HepG2 (cell line): ENCODE measurements around the gene GABBR2. TPM values are rescaled to one million over a fixed set of nuclear protein-coding genes. Genes with fewer than 3 reads are reported as not detected.

Experiments used
- ATAC-seq: fragments of 200-7000 bp; cut with Tn5 transposase; 3 replicates; pipeline ENCODE4 v1.9.1; 2020; ENCODE audit warnings: mild to moderate bottlenecking, moderate library complexity
- BruUV-seq: library from RNA; stranded (reverse); fragments of 400-500 nt; replicated peaks from 2 replicates; lab custom pipeline; 2021; lab: Mats Ljungman, UMichigan
- CTCF ChIA-PET: fragments of 300-600 bp; formaldehyde crosslinking; extraction: SDS; loops from one replicate; lab custom pipeline; 2021; ENCODE audit warnings: low total read pairs, inconsistent platforms, low intra/inter-chr PET ratio; lab: Yijun Ruan, JAX
- POLR2A ChIA-PET: fragments of 350-600 bp; sonication (Branson Sonifier 250); formaldehyde crosslinking; loops from one replicate; lab custom pipeline; 2020; ENCODE audit warnings: antibody characterized with exemption, inconsistent platforms; lab: Yijun Ruan, JAX
- DNase-seq: peaks from one replicate; pipeline ENCODE4 v3.0.0-alpha.2; 2015; ENCODE audit warnings: low spot score
- FAIRE-seq: peaks from 3 replicates; lab custom pipeline; 2011; peaks lifted over from hg19 to GRCh38; lab: Jason Lieb, UNC
- H2AFZ ChIP-seq: one replicate; pipeline ENCODE4 v1.6.1; 2011; ENCODE audit warnings: low read length, inconsistent platforms
- H3K27ac ChIP-seq: fragments of 300-600 bp; 3 replicates; pipeline ENCODE4 v1.8.0; 2011; ENCODE audit warnings: mixed run types, mild to moderate bottlenecking, mixed read lengths, low read length, inconsistent platforms; ENCODE audit not compliant: insufficient read depth; ENCODE audit errors: extremely low read length
- H3K27me3 ChIP-seq, 2 experiments: fragments of 200-600 bp in 1 of 2; 2 replicates in 1 of 2; 3 replicates in 1 of 2; pipeline versions ENCODE4 v1.6.0 to v1.8.0; 2011; ENCODE audit warnings: low read length in 2 of 2, mild to moderate bottlenecking in 2 of 2, moderate library complexity in 2 of 2, inconsistent platforms in 1 of 2; ENCODE audit not compliant: insufficient read depth in 2 of 2, control insufficient read depth in 1 of 2
- H3K36me3 ChIP-seq, 2 experiments: fragments of 200-600 bp in 1 of 2; replicated peaks in 1 of 2; 2 replicates in 1 of 2; 3 replicates in 1 of 2; pipeline versions ENCODE4 v1.5.1 to v1.8.0; 2011; ENCODE audit warnings: low read length in 2 of 2, inconsistent platforms in 1 of 2; ENCODE audit not compliant: insufficient read depth in 2 of 2, control insufficient read depth in 1 of 2
- H3K4me1 ChIP-seq: 2 replicates; pipeline ENCODE4 v1.5.1; 2012; ENCODE audit warnings: low read length, inconsistent platforms; ENCODE audit not compliant: insufficient read depth
- H3K4me2 ChIP-seq: 2 replicates; pipeline ENCODE4 v1.6.0; 2011; ENCODE audit warnings: low read depth, low read length, inconsistent platforms
- H3K4me3 ChIP-seq, 3 experiments: fragments of 200-600 bp in 1 of 3; sonication (generic), shearing (Covaris generic) in 1 of 3; replicated peaks in 1 of 3; 2 replicates each; pipeline ENCODE4 v1.5.1; 2011 to 2016; ENCODE audit warnings: low read length in 3 of 3, inconsistent platforms in 2 of 3, low read depth in 2 of 3, mild to moderate bottlenecking in 2 of 3, control low read depth in 1 of 3, mixed read lengths in 1 of 3; ENCODE audit not compliant: insufficient read depth in 1 of 3
- H3K79me2 ChIP-seq: one replicate; pipeline ENCODE4 v1.6.1; 2011; ENCODE audit warnings: low read length, inconsistent platforms; ENCODE audit not compliant: insufficient read depth
- H3K9ac ChIP-seq: 2 replicates; pipeline ENCODE4 v1.6.0; 2011; ENCODE audit warnings: mild to moderate bottlenecking, low read depth, low read length, inconsistent platforms; ENCODE audit not compliant: insufficient read depth
- H3K9me3 ChIP-seq: 2 replicates; pipeline ENCODE4 v1.5.1; 2012; ENCODE audit warnings: mild to moderate bottlenecking, low read length
- H4K20me1 ChIP-seq: 2 replicates; pipeline ENCODE4 v1.6.0; 2011; ENCODE audit warnings: inconsistent platforms, mild to moderate bottlenecking, low read length, moderate library complexity; ENCODE audit not compliant: insufficient read depth
- ATF1 ChIP-seq: IDR thresholded peaks from 2 replicates; pipeline ENCODE4 v1.6.1; 2016; ENCODE audit warnings: mild to moderate bottlenecking, control low read depth
- PLRG1 ChIP-seq: fragments of 450-650 bp; conservative IDR thresholded peaks from 2 replicates; pipeline ENCODE4 v1.6.1; 2016
- PRPF4 ChIP-seq: fragments of 200-400 bp; formaldehyde crosslinking; IDR thresholded peaks from 2 replicates; pipeline ENCODE4 v1.6.1; 2016; ENCODE audit warnings: low read length, low read depth; ENCODE audit not compliant: poor library complexity, severe bottlenecking
- STAT5B ChIP-seq: sonication (generic); formaldehyde crosslinking; IDR thresholded peaks from 2 replicates; pipeline ENCODE4 v1.4.0; 2020; ENCODE audit warnings: missing genetic modification reagents
- TBX2 ChIP-seq: sonication (generic); formaldehyde crosslinking; IDR thresholded peaks from 2 replicates; pipeline ENCODE4 v1.5.0; 2020; ENCODE audit warnings: missing genetic modification reagents, mild to moderate bottlenecking, borderline replicate concordance
- TOPORS ChIP-seq: sonication (generic); formaldehyde crosslinking; IDR thresholded peaks from 2 replicates; pipeline ENCODE4 v1.8.0; 2023; ENCODE audit warnings: mild to moderate bottlenecking, missing genetic modification reagents
- ZFP37 ChIP-seq: sonication (generic); formaldehyde crosslinking; IDR thresholded peaks from 2 replicates; pipeline ENCODE4 v1.4.0; 2020; ENCODE audit warnings: missing genetic modification reagents, borderline replicate concordance
- ZNF383 ChIP-seq: sonication (generic); formaldehyde crosslinking; IDR thresholded peaks from 2 replicates; pipeline ENCODE4 v1.4.0; 2020; ENCODE audit warnings: missing genetic modification reagents, mild to moderate bottlenecking, borderline replicate concordance
- WGBS: methylation state at CpG from one replicate; pipeline ENCODE4 v1.1.6; 2017; ENCODE audit warnings: low lambda C conversion rate; 5-methylcytosine and 5-hydroxymethylcytosine counted together
- in situ Hi-C: cut with HindIII; loops from 2 replicates; pipeline ENCODE4 v1.10.0; 2017; ENCODE audit warnings: low pct_unique_long_range_greater_than_20kb; ENCODE audit not compliant: extremely low pct_ligation_motif_present
- intact Hi-C: fragments of 100-400 bp; cut with micrococcal nuclease; formaldehyde crosslinking; loops from one replicate; pipeline ENCODE4 v1.10.0; 2022; ENCODE audit not compliant: unreplicated experiment
- polyA plus RNA-seq, 8 experiments: library from polyadenylated mRNA; depleted of rRNA in 3 of 8; stranded (reverse) in 7 of 8; unstranded in 1 of 8; fragments of >200 nt; fragmentation: Illumina TruSeq in 4 of 8; extraction: Trizol in 4 of 8; gene quantifications; 2 replicates each; pipeline versions ENCODE4 v1.2.1 to v1.2.3, GENCODE V29; 2011 to 2016; ENCODE audit warnings: low read depth in 4 of 8, missing spikeins in 1 of 8, mixed read lengths in 1 of 8; ENCODE audit not compliant: insufficient read depth in 1 of 8
- total RNA-seq, 5 experiments: library from RNA; depleted of rRNA; stranded (reverse); fragments of >200 nt; fragmentation: Illumina TruSeq; extraction: Trizol; gene quantifications; 2 replicates each; pipeline ENCODE4 v1.2.3, GENCODE V29; 2016; ENCODE audit warnings: low read depth in 1 of 5
- TF ChIP-seq, protein P1 (sequence below): IDR thresholded peaks from 2 replicates; pipeline ENCODE4 v1.6.1; 2016
- TF ChIP-seq, protein P2 (sequence below): fragments of 450-650 bp; IDR thresholded peaks from 2 replicates; pipeline ENCODE4 v1.6.1; 2017
- TF ChIP-seq, protein P3 (sequence below): sonication (generic); formaldehyde crosslinking; IDR thresholded peaks from 2 replicates; pipeline ENCODE4 v1.4.0; 2020; ENCODE audit warnings: missing genetic modification reagents, mild to moderate bottlenecking, borderline replicate concordance

The GABBR2 gene
- total and polyA plus RNA-seq, 2 of the 13 experiments (the other 11 are each of a cell fraction or from before 2014, with no cell fraction given): 0.02 TPM; not detected in 1

DNA sequence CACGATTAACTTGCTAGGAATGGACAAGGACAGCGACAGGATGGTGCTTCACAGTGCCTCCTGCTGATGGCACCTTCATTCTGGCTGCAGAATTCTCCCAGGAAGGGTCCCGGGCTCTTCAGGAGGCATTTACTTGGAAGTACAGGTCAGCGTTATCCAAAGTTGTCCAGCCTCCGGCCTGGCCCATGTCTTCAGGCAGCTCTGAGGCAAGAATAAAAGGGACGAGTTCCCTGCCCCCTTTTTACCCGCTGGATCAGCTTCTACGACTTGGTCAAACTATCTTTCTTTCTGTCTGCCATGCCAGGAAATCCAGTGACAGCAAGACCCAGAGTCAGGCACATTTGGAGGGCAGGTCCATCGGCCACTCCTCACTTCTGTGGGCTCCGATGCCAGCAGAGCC lies 23.4 kb upstream of the GABBR2 start:
- Histone ChIP-seq H2AFZ (no peak overlapping the region), H3K4me3 (no peak overlapping the region), H3K79me2 (no peaks in the 10 kb centered on the region)
- TF ChIP-seq, protein P1, sequence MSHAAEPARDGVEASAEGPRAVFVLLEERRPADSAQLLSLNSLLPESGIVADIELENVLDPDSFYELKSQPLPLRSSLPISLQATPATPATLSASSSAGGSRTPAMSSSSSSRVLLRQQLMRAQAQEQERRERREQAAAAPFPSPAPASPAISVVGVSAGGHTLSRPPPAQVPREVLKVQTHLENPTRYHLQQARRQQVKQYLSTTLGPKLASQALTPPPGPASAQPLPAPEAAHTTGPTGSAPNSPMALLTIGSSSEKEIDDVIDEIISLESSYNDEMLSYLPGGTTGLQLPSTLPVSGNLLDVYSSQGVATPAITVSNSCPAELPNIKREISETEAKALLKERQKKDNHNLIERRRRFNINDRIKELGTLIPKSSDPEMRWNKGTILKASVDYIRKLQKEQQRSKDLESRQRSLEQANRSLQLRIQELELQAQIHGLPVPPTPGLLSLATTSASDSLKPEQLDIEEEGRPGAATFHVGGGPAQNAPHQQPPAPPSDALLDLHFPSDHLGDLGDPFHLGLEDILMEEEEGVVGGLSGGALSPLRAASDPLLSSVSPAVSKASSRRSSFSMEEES (CRISPR knock-in tag): no peak
- TF ChIP-seq PLRG1: no peak
- no peak for TF ChIP-seq ATF1
- no peak for TF ChIP-seq TOPORS (CRISPR knock-in tag)
- TF ChIP-seq, protein P2, sequence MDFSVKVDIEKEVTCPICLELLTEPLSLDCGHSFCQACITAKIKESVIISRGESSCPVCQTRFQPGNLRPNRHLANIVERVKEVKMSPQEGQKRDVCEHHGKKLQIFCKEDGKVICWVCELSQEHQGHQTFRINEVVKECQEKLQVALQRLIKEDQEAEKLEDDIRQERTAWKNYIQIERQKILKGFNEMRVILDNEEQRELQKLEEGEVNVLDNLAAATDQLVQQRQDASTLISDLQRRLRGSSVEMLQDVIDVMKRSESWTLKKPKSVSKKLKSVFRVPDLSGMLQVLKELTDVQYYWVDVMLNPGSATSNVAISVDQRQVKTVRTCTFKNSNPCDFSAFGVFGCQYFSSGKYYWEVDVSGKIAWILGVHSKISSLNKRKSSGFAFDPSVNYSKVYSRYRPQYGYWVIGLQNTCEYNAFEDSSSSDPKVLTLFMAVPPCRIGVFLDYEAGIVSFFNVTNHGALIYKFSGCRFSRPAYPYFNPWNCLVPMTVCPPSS: no peak
- no peak for TF ChIP-seq STAT5B (CRISPR knock-in tag)
- no peak for TF ChIP-seq TBX2 (CRISPR knock-in tag)
- TF ChIP-seq, protein P3, sequence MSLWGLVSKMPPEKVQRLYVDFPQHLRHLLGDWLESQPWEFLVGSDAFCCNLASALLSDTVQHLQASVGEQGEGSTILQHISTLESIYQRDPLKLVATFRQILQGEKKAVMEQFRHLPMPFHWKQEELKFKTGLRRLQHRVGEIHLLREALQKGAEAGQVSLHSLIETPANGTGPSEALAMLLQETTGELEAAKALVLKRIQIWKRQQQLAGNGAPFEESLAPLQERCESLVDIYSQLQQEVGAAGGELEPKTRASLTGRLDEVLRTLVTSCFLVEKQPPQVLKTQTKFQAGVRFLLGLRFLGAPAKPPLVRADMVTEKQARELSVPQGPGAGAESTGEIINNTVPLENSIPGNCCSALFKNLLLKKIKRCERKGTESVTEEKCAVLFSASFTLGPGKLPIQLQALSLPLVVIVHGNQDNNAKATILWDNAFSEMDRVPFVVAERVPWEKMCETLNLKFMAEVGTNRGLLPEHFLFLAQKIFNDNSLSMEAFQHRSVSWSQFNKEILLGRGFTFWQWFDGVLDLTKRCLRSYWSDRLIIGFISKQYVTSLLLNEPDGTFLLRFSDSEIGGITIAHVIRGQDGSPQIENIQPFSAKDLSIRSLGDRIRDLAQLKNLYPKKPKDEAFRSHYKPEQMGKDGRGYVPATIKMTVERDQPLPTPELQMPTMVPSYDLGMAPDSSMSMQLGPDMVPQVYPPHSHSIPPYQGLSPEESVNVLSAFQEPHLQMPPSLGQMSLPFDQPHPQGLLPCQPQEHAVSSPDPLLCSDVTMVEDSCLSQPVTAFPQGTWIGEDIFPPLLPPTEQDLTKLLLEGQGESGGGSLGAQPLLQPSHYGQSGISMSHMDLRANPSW (CRISPR knock-in tag): no peak
- TF ChIP-seq PRPF4: no peak
- no peak for TF ChIP-seq ZFP37
- no peak for TF ChIP-seq ZNF383
- TF ChIP-seq, all 625 proteins: peak for 0
- WGBS: 83% methylated on average over 9 of the region's 10 CpGs
- no peaks in the 10 kb centered on the region; a peak in 1 of 5 replicates for H3K27me3 ChIP-seq
- H4K20me1 ChIP-seq: no peaks in the 10 kb centered on the region
- no peak overlapping the region for H3K9ac ChIP-seq
- no peaks in the 10 kb centered on the region for H3K9me3 ChIP-seq
- intact Hi-C loops (no loop called here), in situ Hi-C loops (no loop called here)
- BruUV-seq: no TSS peak
- H3K4me2 ChIP-seq: no peak overlapping the region
- no peaks in the 10 kb centered on the region; a peak in 1 of 5 replicates for H3K36me3 ChIP-seq
- ATAC-seq (no peak), FAIRE-seq (no peak), DNase-seq (no peak)
- POLR2A ChIA-PET: no interaction called here
- no peaks in the 10 kb centered on the region for H3K4me1 ChIP-seq
- no peak overlapping the region for H3K27ac ChIP-seq
- CTCF ChIA-PET: no interaction called here
